ENCODE data around the gene SLX9. TPM values are rescaled to one million over a fixed set of nuclear protein-coding genes. Genes with fewer than 3 reads are reported as not detected.

SLX9 gene
- total RNA-seq, 5 donors from 2014 or later (not counting 1 experiment from before 2014, with no cell fraction given) = 16.7 to 32.2 (median 26.7) TPM

GRCh38 chr21:44991538-44992483 lies 52.0 kb downstream of the SLX9 start:
- no peaks in the 10 kb centered on the region for H3K9me3 Mint-ChIP-seq
- H3K27ac Mint-ChIP-seq = no peak overlapping the region
- H3K27ac ChIP-seq (ENCODE audit: low read length) = no peak overlapping the region
- H3K9me3 ChIP-seq = no peaks in the 10 kb centered on the region
- no peak overlapping the region for H3K4me3 ChIP-seq (ENCODE audit: control insufficient read depth in 1 of 2, extremely low read depth in 1 of 2, low read length in 1 of 2)
- WGBS (ENCODE audit: insufficient coverage) = 87% methylated on average over 24 of the region's 38 CpGs
- no peak overlapping the region for H3K4me3 Mint-ChIP-seq
- ATAC-seq (replicated peaks in 1 of 4) (no peak), DNase-seq (no peak)
- no peaks in the 10 kb centered on the region for H3K27me3 Mint-ChIP-seq
- H3K4me1 ChIP-seq (ENCODE audit: control insufficient read depth in 1 of 2, extremely low read depth in 1 of 2, insufficient read depth in 2 of 2, low read length in 2 of 2) = no peaks in the 10 kb centered on the region
- H3K4me1 Mint-ChIP-seq = no peaks in the 10 kb centered on the region
- H3K27me3 ChIP-seq (replicated peaks in 1 of 2; ENCODE audit: control insufficient read depth in 2 of 2, extremely low read depth in 1 of 2, insufficient read depth in 2 of 2, low read length in 1 of 2) = peaks cover 0 to 19% of the 10 kb centered on the region in 2 experiments
- H3K36me3 Mint-ChIP-seq = no peaks in the 10 kb centered on the region
- CTCF ChIA-PET = no interaction called here
- no peaks in the 10 kb centered on the region for H3K36me3 ChIP-seq (ENCODE audit: control insufficient read depth in 2 of 2, extremely low read depth in 1 of 2, insufficient read depth in 1 of 2, low read length in 1 of 2)
- POLR2A ChIA-PET = no interaction called here

GRCh38 chr21:44992608-44993031 lies 52.8 kb downstream of the SLX9 start:
- no peak overlapping the region for H3K4me3 ChIP-seq (ENCODE audit: control insufficient read depth in 1 of 2, extremely low read depth in 1 of 2, low read length in 1 of 2)
- POLR2A ChIA-PET = no interaction called here
- Mint-ChIP-seq H3K27me3 (no peaks in the 10 kb centered on the region), H3K9me3 (no peaks in the 10 kb centered on the region), H3K27ac (no peak overlapping the region), H3K4me1 (no peaks in the 10 kb centered on the region), H3K4me3 (no peak overlapping the region), H3K36me3 (no peaks in the 10 kb centered on the region)
- CTCF ChIA-PET = no interaction called here
- no peaks in the 10 kb centered on the region for H3K36me3 ChIP-seq (ENCODE audit: control insufficient read depth in 2 of 2, extremely low read depth in 1 of 2, insufficient read depth in 1 of 2, low read length in 1 of 2)
- ATAC-seq (replicated peaks in 1 of 4) (no peak), DNase-seq (no peak)
- no peak overlapping the region for H3K27ac ChIP-seq (ENCODE audit: low read length)
- 78% methylated on average over 13 of the region's 13 CpGs for WGBS (ENCODE audit: insufficient coverage)
- H3K9me3 ChIP-seq = no peaks in the 10 kb centered on the region
- H3K4me1 ChIP-seq (ENCODE audit: control insufficient read depth in 1 of 2, extremely low read depth in 1 of 2, insufficient read depth in 2 of 2, low read length in 2 of 2) = no peaks in the 10 kb centered on the region
- H3K27me3 ChIP-seq (replicated peaks in 1 of 2; ENCODE audit: control insufficient read depth in 2 of 2, extremely low read depth in 1 of 2, insufficient read depth in 2 of 2, low read length in 1 of 2) = peaks cover 0 to 19% of the 10 kb centered on the region in 2 experiments

GRCh38 chr21:44993321-44994046 lies 53.7 kb downstream of the SLX9 start:
- CTCF ChIA-PET = no interaction called here

GRCh38 chr21:44994047-44994694 lies 54.3 kb downstream of the SLX9 start:
- no peaks in the 10 kb centered on the region for H3K36me3 Mint-ChIP-seq
- Histone ChIP-seq H3K36me3 (ENCODE audit: control insufficient read depth in 2 of 2, extremely low read depth in 1 of 2, insufficient read depth in 1 of 2, low read length in 1 of 2) (no peaks in the 10 kb centered on the region), H3K9me3 (no peaks in the 10 kb centered on the region), H3K4me1 (ENCODE audit: control insufficient read depth in 1 of 2, extremely low read depth in 1 of 2, insufficient read depth in 2 of 2, low read length in 2 of 2) (no peaks in the 10 kb centered on the region), H3K4me3 (ENCODE audit: control insufficient read depth in 1 of 2, extremely low read depth in 1 of 2, low read length in 1 of 2) (no peak overlapping the region), H3K27me3 (replicated peaks in 1 of 2; ENCODE audit: control insufficient read depth in 2 of 2, extremely low read depth in 1 of 2, insufficient read depth in 2 of 2, low read length in 1 of 2) (peaks cover 0 to 33% of the 10 kb centered on the region in 2 experiments), H3K27ac (ENCODE audit: low read length) (no peak overlapping the region)
- ChIA-PET CTCF (no interaction called here), POLR2A (no interaction called here)
- ATAC-seq (replicated peaks in 1 of 4) (no peak), DNase-seq (no peak)
- no peak overlapping the region for H3K4me3 Mint-ChIP-seq
- WGBS (ENCODE audit: insufficient coverage) = 87% methylated on average over 20 of the region's 24 CpGs
- H3K27me3 Mint-ChIP-seq = peaks cover 0 to 2% of the 10 kb centered on the region in 2 donors
- no peak overlapping the region for H3K27ac Mint-ChIP-seq
- H3K4me1 Mint-ChIP-seq = no peaks in the 10 kb centered on the region
- no peaks in the 10 kb centered on the region for H3K9me3 Mint-ChIP-seq

More at GRCh38 chr21:44993321-44994046, 53.7 kb downstream of the SLX9 start:
- Mint-ChIP-seq H3K27ac (no peak overlapping the region), H3K4me1 (no peaks in the 10 kb centered on the region), H3K9me3 (no peaks in the 10 kb centered on the region), H3K27me3 (no peaks in the 10 kb centered on the region), H3K36me3 (no peaks in the 10 kb centered on the region), H3K4me3 (no peak overlapping the region)
- H3K27me3 ChIP-seq (replicated peaks in 1 of 2; ENCODE audit: control insufficient read depth in 2 of 2, extremely low read depth in 1 of 2, insufficient read depth in 2 of 2, low read length in 1 of 2) = peaks cover 0 to 28% of the 10 kb centered on the region in 2 experiments
- ATAC-seq (replicated peaks in 1 of 4) (no peak), DNase-seq (no peak)
- H3K4me3 ChIP-seq (ENCODE audit: control insufficient read depth in 1 of 2, extremely low read depth in 1 of 2, low read length in 1 of 2) = no peak overlapping the region
- H3K27ac ChIP-seq (ENCODE audit: low read length) = no peak overlapping the region
- no peaks in the 10 kb centered on the region for H3K9me3 ChIP-seq
- no peaks in the 10 kb centered on the region for H3K4me1 ChIP-seq (ENCODE audit: control insufficient read depth in 1 of 2, extremely low read depth in 1 of 2, insufficient read depth in 2 of 2, low read length in 2 of 2)
- no peaks in the 10 kb centered on the region for H3K36me3 ChIP-seq (ENCODE audit: control insufficient read depth in 2 of 2, extremely low read depth in 1 of 2, insufficient read depth in 1 of 2, low read length in 1 of 2)
- POLR2A ChIA-PET = no interaction called here
- WGBS (ENCODE audit: insufficient coverage) = 86% methylated on average over 16 of the region's 20 CpGs

- no peak for DNase-seq
- Mint-ChIP-seq H3K4me3 (no peak overlapping the region), H3K27ac (no peak overlapping the region), H3K4me1 (no peaks in the 10 kb centered on the region), H3K9me3 (no peaks in the 10 kb centered on the region), H3K36me3 (no peaks in the 10 kb centered on the region), H3K27me3 (peaks cover 0 to 5% of the 10 kb centered on the region in 2 donors)
- ChIA-PET CTCF (interaction anchor here in 1 of 2 donors (0.6 kb wide), 1 partner anchor 64 kb away, joined by 3 read pairs; no protein-coding TSS in a partner anchor), POLR2A (no interaction called here)
- 74% methylated on average over 12 of the region's 15 CpGs for WGBS (ENCODE audit: insufficient coverage)
- no peaks in the 10 kb centered on the region for H3K36me3 ChIP-seq (ENCODE audit: control insufficient read depth in 2 of 2, extremely low read depth in 1 of 2, insufficient read depth in 1 of 2, low read length in 1 of 2)
- no peaks in the 10 kb centered on the region for H3K4me1 ChIP-seq (ENCODE audit: control insufficient read depth in 1 of 2, extremely low read depth in 1 of 2, insufficient read depth in 2 of 2, low read length in 2 of 2)
- H3K27ac ChIP-seq (ENCODE audit: low read length) = no peak overlapping the region
- H3K4me3 ChIP-seq (ENCODE audit: control insufficient read depth in 1 of 2, extremely low read depth in 1 of 2, low read length in 1 of 2) = no peak overlapping the region
- H3K27me3 ChIP-seq (replicated peaks in 1 of 2; ENCODE audit: control insufficient read depth in 2 of 2, extremely low read depth in 1 of 2, insufficient read depth in 2 of 2, low read length in 1 of 2) = peaks cover 0 to 38% of the 10 kb centered on the region in 2 experiments
- H3K9me3 ChIP-seq = no peaks in the 10 kb centered on the region
- no peak for ATAC-seq (replicated peaks in 1 of 4)
Measured at GRCh38 chr21:44994695-44995342, 55.0 kb downstream of the SLX9 start.
